Activated T-helper 1 cell treated with anti-CD3 and anti-CD28 coated beads, Interleukin-2, amount 50 U/mL, for 16 hours (primary cell): ENCODE measurements around the gene RAC2.
"Not testable (repeated sequence)": the region's sequence is repeated elsewhere in the genome, so short reads cannot be mapped to it uniquely, and the experiment has no call there.

ENCODE experiments used
- DNase-seq, 2 donors: peaks; one replicate each; pipeline ENCODE4 v3.0.0-alpha.2; 2020; ENCODE audit warnings: low read depth in 1 of 2, low spot score in 1 of 2

Gene RAC2

GRCh38 chr22:37235897-37236607 is 8.0 kb downstream of the RAC2 start:
- no peak for DNase-seq

GRCh38 chr22:37234736-37235711 is 9.0 kb downstream of the RAC2 start:
- DNase-seq = no peak

GRCh38 chr22:37233751-37234631 is 10.1 kb downstream of the RAC2 start:
- DNase-seq = no peak

GRCh38 chr22:37233371-37233750 is 10.7 kb downstream of the RAC2 start:
- DNase-seq = not testable (repeated sequence)

- no peak for DNase-seq
Observed at GRCh38 chr22:37232140-37232998, 11.7 kb downstream of the RAC2 start.

GRCh38 chr22:37231406-37232139 is 12.5 kb downstream of the RAC2 start:
- DNase-seq = no peak

GRCh38 chr22:37230673-37231405 is 13.2 kb downstream of the RAC2 start:
- no peak for DNase-seq

- peak; percentile 81 to 84 for DNase-seq
Observed at GRCh38 chr22:37229805-37230672, 14.0 kb downstream of the RAC2 start.

- no peak for DNase-seq
Observed at GRCh38 chr22:37229012-37229804, 14.9 kb downstream of the RAC2 start.

GRCh38 chr22:37228106-37229011 is 15.7 kb downstream of the RAC2 start:
- DNase-seq = no peak

GRCh38 chr22:37226514-37226913 is 17.6 kb downstream of the RAC2 start:
- DNase-seq = no peak

- DNase-seq = no peak
Observed at GRCh38 chr22:37226087-37226486, 18.0 kb downstream of the RAC2 start.

- no peak for DNase-seq
Observed at GRCh38 chr22:37225481-37225880, 18.6 kb downstream of the RAC2 start.

GRCh38 chr22:37224757-37225420 is 19.2 kb downstream of the RAC2 start:
- no peak for DNase-seq

GRCh38 chr22:37223965-37224551 is 20.0 kb downstream of the RAC2 start:
- no peak for DNase-seq
